GM10266 (cell line): ENCODE data around the gene CLEC17A.
"Not testable (repeated sequence)": the region's sequence is repeated elsewhere in the genome, so short reads cannot be mapped to it uniquely, and the experiment has no call there.

ENCODE experiments used
- DNase-seq: peaks from one replicate; pipeline ENCODE4 v3.0.0; 2012; ENCODE audit errors: extremely low spot score
- CTCF ChIP-seq: IDR thresholded peaks from 2 replicates; pipeline ENCODE4 v1.5.1; 2012; ENCODE audit warnings: mild to moderate bottlenecking, low read depth; ENCODE audit not compliant: control insufficient read depth, insufficient read depth; ENCODE audit errors: missing control alignments

The CLEC17A gene

DNA sequence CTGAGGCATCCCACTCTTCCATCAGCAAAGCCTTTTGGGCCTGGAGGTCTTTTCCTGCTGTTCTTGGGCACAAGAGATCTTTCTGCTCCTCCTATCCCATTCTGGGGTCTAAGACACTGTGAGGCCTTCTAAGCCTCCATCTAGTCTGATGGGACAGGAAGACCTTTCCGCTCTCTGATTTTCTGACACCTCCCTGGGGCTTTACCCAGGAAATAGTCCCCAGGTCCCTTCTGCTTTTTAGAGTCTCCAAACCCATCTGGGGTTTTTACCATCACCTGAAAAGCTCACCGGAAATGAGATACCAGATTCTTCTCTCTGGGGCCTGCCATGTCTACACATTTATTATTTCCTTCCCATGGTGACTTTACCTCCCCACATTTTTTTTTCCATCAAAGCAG lies 21.1 kb downstream of the CLEC17A start:
- no peak for TF ChIP-seq CTCF
- peak; percentile 65 for DNase-seq

- TF ChIP-seq CTCF: no peak
- no peak for DNase-seq
Measured at GRCh38 chr19:14606627-14607026, 23.7 kb downstream of the CLEC17A start.

GRCh38 chr19:14611051-14611450 lies 28.2 kb downstream of the CLEC17A start:
- no peak for DNase-seq
- no peak for TF ChIP-seq CTCF

DNA sequence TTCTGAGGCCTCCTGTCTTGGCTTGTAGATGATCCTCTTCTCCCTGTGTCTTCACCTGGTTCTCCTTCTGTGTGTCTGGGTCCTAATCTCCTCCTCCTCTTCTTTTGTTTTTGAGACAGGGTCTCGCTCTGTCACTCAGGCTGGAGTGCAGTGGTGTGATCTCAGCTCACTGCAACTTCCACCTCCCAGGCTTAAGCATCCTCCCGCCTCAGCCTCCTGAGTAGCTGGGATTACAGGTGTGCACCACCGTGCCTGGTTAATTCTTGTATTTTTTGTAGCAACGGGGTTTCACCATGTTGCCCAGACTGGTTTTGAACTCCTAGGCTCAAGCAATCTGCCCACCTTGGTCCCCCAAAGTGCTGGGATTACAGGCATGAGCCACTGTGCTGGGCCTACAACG lies 29.4 kb downstream of the CLEC17A start:
- DNase-seq: not testable (repeated sequence)

- no peak for DNase-seq
- no peak for TF ChIP-seq CTCF
Measured at GRCh38 chr19:14612657-14613056, 29.8 kb downstream of the CLEC17A start.

GRCh38 chr19:14613399-14614098 lies 30.7 kb downstream of the CLEC17A start:
- not testable (repeated sequence) for DNase-seq

DNA sequence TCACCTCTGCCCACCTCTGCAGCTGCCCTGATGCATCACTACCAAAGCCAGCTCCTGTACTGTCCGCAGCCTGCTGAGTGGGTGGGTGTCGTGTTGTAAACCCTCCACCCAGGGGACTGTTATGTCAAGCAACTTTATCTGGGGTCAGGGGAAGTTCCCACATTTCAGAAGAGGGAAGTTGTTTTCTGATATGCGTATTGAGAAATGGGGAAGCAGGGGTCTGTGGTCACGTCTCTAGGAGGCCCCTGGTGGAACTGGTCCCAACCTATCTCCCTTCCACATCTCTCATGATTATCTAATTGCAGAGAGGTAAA lies 31.2 kb downstream of the CLEC17A start:
- no peak for TF ChIP-seq CTCF
- peak; percentile 54 for DNase-seq

- no peak for TF ChIP-seq CTCF
Measured at GRCh38 chr19:14615623-14616022, 32.7 kb downstream of the CLEC17A start.

More at GRCh38 chr19:14615623-14616022, 32.7 kb downstream of the CLEC17A start:
- no peak for DNase-seq
